HG03025 (cell line): ENCODE results near the gene LGI4.

ENCODE experiments used
- ATAC-seq: cut with Tn5 transposase; IDR thresholded peaks from one replicate; pipeline ENCODE4 v1.9.1; 2021; ENCODE audit warnings: mild to moderate bottlenecking, moderate library complexity; ENCODE audit not compliant: unreplicated experiment, low FRiP score

LGI4 gene

DNA sequence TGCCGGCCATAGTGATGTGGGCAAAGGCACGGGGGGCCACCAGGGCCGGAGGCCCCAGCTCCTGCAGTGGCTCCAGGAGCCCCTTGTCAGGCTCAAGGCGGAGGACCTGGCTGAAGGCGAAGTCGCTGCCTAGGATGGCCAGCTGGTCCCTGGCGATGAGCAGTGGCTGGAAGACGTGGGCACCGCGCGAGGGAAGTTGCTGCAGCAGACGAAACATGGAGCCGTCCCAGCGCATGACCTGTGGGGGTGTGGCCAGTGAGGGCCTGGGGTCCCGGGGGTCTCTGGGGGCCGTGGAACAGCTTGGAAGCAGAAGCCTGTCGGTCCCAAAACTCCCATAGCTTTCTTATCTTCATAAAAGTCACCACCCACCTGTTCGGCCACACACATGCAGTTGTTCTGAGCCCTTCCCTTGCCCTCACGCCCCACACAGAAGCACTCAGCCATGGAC is 9.6 kb downstream of the LGI4 start:
- no peak for ATAC-seq

DNA sequence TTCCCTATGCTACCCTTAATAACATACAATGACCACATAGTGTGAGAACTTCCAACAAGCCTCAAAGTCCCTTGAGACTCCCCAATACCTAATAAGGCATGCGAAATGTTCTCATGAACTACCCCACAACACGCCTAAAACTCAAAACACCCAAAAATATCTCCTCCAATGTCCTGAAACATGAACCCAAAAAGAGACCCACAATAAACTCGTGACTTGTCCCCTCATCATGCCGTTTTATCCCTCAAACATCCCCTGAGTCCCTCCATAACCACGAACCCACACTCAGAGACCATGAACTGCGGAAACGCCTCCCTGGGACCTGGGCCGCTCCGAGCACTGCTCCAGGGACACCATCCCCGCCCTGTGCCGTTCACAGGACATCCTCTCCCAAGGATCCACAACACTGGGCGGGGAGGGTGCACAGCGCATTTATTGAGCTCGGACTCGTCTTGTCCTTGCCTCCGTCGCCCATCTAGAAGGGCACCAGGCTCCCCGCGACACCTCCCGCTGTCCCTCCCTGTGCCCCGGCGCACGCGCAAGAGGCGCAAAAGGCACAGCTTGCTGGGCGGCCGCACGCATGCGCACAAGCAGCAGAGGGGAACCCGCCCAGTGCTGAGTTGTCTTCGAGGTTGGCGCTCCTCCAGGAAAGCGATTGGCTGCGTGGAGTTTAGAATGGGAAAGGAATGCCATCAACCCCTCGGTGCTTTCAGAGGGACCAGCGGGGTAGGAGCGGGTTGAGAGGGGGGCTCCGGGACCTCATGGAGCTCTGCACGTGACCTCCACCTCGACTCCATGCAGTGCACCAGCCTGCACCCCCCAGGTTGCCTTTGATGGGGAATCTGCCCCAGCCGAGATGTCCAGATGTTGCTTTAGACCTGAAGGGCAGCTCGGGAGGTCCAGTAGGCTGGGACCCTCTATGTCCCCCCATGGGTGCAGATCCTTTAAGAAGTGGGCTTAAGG is 10.5 kb downstream of the LGI4 start:
- ATAC-seq: peak; percentile 64

DNA sequence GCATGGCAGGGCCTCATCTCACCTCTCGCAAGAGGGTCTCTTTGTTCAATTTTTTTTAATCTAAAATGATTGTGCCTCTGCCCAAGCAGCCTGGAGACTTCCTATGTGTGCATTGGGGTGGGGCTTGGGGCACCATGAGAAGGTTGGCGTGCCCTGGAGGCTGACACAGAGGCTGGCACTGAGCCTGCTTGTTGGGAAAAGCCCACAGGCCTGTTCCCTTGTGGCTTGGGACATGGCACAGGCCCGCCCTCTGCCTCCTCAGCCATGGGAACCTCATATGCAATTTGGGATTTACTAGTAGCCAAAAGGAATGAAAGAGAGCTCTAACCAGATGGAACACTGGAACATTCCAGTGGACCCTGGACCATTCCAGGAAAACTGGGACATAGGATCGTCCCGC is 11.3 kb downstream of the LGI4 start:
- ATAC-seq: no peak

- ATAC-seq: no peak
Observed at GRCh38 chr19:35122687-35123551, 11.9 kb downstream of the LGI4 start.

- ATAC-seq: no peak
Observed at GRCh38 chr19:35120898-35121297, 14.0 kb downstream of the LGI4 start.

- no peak for ATAC-seq
Observed at GRCh38 chr19:35120492-35120891, 14.4 kb downstream of the LGI4 start.

DNA sequence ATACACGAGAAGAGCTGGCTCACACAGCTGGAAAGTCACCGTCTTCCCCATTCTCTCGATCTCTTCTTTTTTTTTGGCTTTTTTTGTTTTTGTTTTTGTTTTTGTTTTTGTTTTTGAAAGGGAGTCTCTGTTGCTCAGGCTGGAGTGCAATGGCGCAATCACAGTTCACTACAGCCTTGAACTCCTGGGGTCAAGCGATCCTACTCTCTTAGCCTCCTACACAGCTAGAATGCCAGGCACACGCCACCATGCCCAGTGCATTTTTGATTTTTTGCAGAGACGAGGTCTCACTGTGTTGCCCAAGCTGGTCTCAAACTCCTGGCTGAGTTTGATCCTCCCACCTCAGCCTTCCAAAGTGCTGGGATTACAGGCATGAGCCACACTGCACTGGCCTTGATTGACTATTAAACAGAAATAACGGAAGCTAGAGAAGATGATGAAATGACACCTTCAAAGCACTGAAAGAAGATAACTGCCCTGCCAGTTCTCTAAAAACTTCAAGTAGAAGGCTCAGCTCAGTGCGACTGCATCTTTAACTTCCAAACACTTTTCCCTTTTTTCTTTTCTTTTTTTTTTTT is 15.2 kb downstream of the LGI4 start:
- ATAC-seq: no peak

DNA sequence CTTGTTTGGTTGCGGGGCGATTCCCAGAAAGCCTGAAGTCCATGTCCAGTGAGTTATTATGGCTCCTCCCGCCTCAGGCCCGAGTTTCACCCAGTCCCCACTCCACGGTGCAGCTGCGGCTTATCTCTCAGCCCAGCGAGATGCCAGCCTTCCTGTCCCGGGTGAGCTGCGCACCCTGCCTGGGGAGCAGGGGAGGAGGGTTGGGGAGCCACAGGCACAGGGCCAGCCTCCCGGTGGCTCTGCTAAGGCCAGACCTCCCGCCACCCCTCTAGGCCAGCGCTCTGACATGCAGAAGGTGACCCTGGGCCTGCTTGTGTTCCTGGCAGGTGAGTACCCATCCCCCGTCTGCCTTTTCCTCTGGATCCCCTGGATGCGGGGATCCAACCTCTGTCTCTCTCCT is 15.8 kb downstream of the LGI4 start:
- no peak for ATAC-seq

- no peak for ATAC-seq
Observed at GRCh38 chr19:35118268-35119020, 16.4 kb downstream of the LGI4 start.

GRCh38 chr19:35117799-35118198 is 17.1 kb downstream of the LGI4 start:
- ATAC-seq: no peak

DNA sequence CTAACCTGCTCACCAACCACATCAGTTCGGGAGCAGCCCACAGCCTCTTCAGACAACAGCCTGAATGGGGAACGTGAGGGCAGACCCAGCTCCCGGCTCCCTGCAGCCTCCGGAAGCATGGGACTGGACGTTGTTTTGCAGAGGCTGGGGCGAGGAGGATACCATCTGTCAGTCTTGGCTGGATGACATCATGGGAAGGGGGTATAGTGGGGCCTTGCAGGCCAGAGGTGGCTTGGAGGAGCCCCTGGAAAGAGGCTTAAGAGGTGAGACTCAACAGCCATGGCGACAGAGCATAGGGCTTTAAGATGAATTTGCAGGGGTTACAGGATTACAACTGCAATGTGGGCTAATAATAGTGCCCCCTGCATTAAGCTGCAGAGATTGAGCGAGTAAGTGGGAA is 17.7 kb downstream of the LGI4 start:
- ATAC-seq: no peak

- no peak for ATAC-seq
Observed at GRCh38 chr19:35116072-35116801, 18.6 kb downstream of the LGI4 start.

GRCh38 chr19:35115177-35115951 is 19.5 kb downstream of the LGI4 start, which contains the start of gene FXYD3:
FXYD3 (plus strand) TSS chr19:35115823; CDS start chr19:35119377, 3,554 bp downstream.
- ATAC-seq: no peak

DNA sequence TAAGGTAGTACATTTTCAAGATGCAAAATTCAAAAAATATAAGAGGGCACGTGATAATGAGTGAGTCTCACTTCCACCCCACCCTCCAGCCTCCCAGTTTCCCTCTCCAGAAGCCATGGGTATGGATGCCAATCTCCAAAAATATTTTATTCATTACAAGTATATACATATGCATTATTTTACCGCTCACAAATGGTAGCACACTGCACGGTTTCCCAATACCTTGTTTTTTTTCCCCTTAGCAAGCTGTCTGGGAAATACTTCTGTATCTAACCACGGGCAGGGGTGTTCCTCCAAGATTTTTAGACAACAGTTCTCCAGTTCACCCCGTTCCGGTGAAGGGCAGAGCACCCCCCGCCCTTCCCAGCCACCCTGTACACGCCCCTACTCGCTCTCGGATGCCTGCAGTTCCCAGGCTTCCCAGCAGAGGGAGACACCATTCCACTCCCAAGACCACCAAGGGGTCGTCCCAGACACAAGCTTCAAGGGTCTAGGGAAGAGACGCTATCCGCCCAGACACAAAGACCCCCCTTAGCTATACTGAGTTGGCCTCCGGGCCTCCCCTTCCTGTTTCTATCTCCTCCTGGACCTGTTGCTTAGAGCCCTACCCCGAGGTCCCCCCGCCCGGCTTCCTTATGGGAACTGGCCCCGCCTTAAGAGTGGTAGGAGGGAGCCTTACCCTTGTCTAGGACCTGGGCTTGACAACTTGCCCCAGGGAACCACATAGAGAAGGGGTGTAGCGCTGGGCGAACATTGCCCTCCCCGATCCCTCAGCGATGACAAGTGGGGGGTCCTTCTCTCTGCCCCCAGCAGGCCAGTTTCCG is 20.3 kb downstream of the LGI4 start:
- no peak for ATAC-seq

DNA sequence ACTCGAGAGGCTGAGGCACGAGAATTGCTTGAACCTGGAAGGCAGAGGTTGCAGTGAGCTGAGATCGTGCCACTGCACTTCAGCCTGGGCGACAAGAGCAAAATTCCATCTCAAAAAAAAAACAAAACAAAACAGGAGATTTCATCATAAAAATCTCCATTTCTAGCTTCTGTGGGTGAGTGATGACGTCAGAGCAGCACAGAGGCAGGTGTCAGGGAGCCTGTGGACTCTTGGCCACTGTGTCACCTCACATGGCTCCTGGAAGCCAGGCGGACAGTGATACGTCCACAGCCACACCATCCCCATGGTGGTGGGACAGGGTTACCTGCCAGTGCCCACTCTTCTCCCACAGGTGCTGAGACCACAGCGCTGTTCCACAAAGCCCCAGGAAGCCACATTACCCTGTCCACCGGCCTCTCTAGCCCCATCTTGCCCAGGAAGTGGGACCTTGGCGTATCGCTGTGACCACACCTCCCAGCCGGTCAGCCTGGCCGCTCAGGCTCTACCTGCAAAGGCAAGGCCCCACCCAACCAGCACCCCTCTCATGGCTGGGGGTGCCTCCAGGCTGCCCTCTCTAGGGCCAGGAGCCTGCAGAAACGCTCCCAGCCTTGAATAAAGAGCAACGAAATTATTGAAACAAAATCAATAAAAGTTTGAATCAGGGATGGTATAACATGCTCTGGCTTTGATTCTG is 21.7 kb downstream of the LGI4 start:
- ATAC-seq: no peak

GRCh38 chr19:35110974-35111373 is 23.9 kb downstream of the LGI4 start:
- ATAC-seq: no peak

DNA sequence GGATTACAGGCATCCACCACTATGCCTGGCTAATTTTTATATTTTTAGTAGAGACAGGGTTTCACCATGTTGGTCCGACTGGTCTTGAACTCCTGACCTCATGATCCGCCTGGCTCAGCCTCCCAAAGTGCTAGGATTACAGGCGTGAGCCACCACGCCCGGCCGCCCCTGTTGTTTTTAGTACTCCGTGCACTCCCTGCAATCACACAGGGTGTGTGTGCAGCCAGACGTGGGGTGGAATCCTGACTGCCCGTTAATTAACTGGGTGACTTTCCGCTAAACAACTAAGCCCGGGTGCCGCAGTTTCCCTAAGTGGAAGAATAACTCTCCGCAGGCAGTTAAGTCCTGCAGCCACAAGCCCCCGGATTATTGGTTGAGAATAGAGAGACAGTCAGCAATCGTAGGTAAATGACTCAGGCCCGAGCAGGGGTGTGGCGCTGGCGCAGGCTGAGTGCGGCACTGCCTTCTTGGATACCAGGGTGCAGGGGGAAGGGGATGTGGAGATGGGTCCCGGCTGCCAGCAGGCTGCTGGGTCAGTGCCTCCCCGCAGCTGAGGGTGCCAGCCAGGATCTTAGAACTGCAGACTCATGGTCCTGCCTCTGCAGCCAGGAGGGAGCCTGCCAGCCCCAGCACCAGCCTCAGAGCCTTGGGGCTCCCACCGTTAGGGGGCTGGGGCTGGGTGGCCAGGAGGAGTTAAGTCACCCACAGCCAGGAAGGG is 25.3 kb downstream of the LGI4 start:
- no peak for ATAC-seq
